ENCODE measurements around the gene RABGEF1.
"Not testable (repeated sequence)": the region's sequence is repeated elsewhere in the genome, so short reads cannot be mapped to it uniquely, and the experiment has no call there.

Gene RABGEF1

DNA sequence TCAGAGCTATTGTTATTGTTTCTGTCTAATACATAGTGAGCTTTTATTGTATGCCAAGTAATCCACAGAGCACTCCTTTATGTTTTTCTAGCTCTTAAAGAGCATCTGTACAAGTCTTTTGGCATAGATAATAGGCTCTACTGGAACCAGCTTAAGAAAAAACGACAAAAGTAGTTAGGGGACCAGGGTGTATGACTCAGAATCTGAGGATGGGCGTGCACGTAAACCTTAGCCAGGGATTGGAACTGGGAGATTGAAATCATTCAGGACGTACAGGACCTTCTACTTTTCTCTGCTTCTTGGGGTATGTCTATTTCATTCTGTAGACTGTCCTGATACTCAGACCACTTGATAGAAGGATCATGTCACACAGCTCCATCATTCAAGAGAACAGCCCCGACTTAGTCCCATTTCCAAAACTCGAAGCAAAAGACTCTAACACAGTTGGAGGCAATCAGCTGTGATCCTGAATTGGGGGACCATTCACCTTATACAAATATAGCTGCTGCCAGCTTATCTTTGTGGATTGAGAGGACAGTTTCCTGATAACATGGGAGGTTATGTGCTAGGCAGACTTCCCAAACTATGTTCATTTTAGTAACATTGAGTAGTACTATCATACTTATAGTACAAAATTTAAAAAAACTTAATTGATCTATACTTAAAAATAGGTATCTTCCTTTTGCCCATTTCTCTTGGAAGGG lies 24.9 kb downstream of the RABGEF1 start:
- DNase-seq (ENCODE audit: low read depth in 2 of 2) = not testable (repeated sequence)

DNA sequence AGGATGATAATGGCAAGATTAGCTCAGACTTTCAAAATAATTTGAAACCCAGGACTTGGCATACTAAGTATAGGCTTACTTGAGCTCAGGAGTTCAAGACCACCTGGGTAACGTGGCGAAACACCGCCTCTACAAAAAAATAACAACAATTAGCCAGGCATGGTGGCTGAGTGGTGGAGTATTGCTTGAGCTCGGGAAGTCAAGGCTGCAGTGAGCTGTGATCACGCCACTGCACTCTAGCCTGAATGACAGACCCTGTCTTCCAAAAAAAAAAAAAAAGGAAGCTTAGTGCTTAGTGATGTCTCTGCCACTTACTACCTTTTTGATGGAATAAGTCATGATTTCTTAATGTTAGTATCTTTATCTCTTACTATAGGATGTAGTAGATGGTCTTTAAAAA lies 25.5 kb downstream of the RABGEF1 start:
- no peak for DNase-seq (ENCODE audit: low read depth in 2 of 2)

DNA sequence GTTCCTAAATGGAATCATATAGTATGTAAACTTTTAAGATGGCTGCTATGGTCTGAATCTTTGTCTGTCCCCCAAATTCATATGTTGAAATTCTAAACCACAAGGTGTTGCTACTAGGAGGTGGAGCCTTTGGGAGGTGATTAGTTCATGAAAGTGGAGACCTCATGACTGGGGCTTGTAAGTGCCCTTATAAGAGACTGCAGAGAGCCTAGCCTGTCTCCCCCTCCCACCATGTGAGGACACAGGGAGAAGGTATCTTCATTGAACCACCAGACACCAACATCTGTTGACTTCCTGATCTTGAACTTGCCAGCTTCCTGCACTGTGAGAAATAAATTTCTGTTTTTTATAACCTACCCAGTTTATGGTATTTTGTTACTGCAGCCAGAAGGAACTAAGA lies 27.0 kb downstream of the RABGEF1 start:
- not testable (repeated sequence) for DNase-seq (ENCODE audit: low read depth in 2 of 2)

DNA sequence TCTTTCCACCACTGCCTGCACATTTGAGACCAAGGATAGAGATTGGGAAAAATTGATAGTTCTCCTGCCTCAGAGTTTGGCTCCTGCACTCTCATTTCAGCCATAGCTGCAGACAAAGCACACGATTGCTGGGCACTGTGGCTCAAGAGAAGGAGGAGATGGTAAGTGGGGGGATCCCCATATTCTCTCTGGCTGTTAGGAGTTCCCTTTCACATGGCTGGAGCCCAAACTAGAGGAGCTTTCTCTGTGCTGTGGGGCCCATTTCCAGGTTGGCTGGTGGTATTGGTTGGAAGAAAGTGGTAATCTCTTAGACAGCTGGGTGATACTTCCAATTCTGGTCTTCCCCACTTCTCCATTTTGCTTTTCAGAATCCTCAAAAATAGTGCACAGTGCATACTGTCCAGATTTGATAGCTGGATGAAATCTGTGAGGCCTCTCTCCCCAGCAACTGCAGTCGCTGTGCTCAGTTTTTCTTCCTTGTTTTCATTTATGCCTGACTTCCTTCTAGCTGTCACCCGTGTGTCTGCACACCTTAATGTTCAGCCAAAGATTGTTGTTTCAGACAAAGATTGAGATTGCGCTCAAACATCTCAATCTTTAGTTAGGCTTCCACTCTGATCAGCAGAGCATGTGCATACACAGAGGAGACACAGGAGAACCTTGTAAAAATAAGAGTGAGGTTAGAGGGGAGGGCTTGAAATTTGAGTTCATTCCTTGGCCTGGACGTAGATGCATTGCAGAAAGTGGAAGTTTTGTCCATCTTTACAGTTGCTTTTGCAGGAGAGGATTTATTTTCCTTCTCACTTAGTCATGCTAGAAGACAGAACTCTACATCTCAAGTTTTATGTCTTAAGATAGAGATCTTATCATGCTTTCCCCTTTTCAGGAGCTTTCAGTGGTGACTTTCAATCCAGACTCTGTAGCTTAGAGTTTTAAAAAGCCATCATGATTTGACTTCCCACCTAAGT lies 28.6 kb downstream of the RABGEF1 start:
- no peak for DNase-seq (ENCODE audit: low read depth in 2 of 2)

DNA sequence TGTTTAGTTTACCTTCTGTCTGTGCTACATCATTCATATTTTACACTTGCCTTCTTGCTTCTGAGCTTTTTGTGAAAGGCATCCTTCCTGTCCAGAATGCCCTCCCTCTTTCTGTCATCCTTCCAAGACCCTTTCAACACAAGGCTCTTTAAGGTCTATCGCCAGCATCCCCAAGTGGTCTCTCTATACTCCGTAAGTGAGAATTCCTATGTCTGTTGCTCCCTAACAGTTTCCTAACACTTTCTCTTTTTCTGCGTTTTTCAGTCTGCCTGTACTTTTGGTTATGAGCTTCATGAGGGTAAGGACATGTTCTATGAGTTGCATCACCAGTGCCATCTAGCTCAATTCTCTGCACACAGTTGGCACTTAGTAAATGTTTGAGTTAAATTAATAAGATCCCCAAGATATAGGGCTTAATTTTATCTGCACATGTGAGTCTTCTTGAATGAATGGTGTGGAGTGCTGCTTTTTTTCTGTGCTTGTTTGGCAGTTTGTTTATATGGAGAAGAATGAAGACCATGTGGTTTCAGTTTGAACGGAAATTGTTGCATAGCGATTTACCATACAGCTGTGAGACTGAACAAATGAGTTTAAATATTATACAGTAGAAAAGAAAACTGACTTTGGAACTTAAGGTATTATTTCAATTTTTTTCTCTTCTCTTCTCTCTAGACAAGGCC lies 29.4 kb downstream of the RABGEF1 start:
- DNase-seq (ENCODE audit: low read depth in 2 of 2) = peak; percentile 17 to 28

DNA sequence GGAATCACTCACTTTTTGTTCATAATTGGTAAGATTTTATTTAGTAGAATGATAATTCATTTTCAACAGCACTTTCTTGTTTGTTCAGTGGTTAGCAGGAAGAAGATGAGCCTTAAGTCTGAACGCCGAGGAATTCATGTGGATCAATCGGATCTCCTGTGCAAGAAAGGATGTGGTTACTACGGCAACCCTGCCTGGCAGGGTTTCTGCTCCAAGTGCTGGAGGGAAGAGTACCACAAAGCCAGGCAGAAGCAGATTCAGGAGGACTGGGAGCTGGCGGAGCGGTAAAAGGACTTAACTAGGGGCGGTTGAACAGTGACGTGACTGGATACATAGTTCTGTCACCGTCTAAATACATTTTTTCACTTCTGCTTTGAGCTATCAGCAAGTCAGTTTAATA lies 31.3 kb downstream of the RABGEF1 start:
- no peak for DNase-seq (ENCODE audit: low read depth in 2 of 2)

DNA sequence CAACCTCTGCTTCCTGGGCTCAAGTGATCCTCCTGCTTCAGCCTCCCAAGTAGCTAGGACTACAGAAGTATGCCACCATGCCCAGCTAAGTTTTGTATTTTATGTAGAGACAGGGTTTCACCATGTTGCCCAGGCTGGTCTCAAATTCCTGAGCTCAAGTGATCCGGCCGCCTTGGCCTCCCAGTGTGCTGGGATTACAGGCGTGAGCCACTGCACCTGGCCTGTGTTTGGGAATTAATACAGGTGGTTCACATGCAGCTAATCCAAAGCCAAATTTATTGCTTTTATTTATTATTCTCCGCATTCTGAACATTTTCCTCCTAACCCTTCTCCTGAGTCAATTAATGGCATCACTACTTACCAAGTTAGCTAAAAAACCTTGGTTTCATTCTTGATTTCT lies 33.2 kb downstream of the RABGEF1 start:
- not testable (repeated sequence) for DNase-seq (ENCODE audit: low read depth in 2 of 2)

DNA sequence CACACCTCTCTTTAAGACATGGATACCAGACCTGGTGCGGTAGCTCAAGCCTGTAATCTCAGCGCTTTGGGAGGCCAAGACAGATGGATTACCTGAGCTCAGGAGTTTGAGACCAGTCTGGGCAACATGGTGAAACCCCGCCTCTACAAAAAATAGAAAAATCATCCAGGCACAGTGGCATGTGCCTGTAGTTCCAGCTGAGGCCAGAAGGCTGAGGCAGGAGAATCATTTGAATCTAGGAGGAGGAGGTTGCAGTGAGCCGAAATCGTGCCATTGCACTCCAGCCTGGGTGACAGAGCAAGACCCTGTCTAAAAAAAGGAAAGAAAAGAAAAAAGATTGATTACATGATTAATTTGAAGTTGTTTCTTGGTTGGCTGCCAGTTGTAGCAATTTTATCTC lies 35.9 kb downstream of the RABGEF1 start:
- DNase-seq (ENCODE audit: low read depth in 2 of 2) = not testable (repeated sequence)

DNA sequence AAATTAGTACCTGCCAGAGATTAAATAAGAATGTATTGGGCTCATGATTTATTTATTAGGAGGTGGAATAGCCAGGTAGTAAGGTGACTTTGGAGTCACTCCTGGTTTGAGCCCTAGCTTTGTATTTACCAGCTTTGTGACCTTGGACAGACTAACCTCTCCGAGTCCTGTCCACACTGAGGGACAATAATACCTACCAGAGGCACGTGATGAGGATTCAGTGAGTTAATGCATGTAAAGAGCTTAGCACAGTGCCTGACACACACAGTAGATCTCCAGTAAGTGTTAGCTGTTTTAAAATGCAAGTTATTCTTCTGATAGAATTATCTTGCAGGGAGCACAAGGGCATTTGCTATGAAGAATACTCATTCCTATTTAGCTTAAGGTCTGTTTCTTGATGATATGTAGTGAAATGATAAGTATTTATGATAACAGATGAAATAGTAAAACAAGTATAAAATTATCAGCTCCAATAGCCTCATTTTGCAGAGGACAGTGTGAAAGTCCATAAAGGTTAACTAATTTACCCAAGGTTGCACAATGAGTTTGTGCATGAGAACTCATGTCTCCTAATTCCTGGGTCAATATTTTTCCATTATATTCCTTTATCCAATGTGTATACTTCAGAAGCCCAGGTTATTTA lies 36.4 kb downstream of the RABGEF1 start:
- no peak for DNase-seq (ENCODE audit: low read depth in 2 of 2)

DNA sequence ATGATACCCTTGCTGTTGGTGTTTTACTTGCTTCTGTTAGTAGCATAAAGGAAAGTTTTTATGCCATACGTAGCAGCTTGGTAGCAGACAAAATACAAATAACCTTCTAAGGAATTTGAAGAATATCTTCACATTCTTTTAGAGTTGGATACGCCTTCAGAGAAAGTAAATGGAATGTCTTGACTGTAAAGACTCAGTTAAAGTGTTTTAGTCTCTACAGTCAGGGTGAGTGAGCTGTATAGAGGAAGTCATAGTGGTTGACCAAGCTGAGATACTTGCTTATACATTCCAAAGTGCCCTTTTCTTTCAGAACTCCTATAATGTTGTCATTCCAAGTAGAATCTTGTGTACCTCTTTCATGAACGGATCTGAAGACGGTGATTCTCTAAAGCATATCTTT lies 37.7 kb downstream of the RABGEF1 start:
- DNase-seq (ENCODE audit: low read depth in 2 of 2) = peak in 1 of 2 experiments; percentile 7

DNA sequence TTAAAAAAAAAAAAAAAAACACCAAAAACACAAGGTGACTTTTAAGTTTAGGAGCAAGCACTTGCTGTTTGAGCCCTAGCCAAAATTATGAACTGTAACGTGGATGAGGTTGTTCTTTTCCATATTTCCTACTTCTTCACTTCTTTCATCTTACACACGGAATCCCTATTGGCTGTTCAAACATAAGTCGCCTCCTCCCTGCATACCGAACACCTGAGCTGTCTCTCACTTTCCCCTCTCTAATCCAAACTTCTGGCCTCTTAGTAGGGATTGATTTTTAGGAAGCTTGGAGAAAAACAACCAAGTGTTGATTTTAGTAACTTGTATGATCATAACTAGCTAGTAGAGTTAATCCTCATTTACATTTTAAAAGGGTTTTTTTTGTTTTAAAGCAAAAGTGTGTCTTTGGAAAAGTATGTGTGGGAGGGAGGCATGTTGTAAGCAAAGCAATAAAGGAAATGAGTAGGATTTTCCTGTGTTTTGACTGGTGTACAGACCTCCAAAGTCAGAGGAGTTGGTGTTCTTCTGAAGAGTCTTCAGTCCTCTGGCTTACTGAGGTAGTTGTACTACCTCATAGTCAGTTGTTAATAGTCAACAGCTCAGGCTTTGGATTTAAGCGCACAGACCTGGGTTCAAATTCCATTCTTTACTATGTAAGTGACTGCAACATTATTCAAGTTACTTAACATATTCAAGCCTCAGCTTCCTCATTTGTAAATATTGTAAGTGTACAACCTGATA lies 39.3 kb downstream of the RABGEF1 start:
- no peak for DNase-seq (ENCODE audit: low read depth in 2 of 2)

DNA sequence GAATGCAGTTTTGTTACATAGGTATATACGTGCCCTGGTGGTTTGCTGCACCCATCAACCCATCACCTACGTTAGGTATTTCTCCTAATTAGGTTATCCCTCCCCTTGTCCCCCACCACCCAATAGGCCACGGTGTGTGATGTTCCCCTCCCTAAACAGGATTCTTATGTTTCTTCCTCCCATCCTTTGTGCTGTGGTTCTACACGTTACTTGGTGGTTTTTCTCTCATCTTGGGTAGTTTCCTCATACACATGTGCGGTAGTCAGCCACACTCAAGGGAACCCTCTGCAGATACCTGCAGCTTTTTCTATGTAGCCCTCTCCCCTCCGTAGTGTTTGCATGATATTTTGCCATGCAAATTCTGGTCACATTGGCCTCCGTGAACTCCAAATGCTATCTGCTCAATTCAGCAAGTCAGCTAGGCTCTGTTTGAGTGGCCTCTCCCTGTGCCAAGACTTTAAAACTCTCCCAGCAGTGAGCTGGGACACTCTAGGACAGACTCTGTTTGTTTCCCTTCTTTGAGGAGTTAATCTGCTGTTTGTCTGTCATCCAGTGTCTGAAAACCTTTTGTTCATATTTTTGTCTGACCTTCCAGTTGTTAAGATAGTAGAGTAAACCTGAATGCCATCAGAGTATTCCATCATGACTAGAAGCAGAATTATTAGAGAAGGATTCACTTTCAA lies 41.0 kb downstream of the RABGEF1 start:
- no peak for DNase-seq (ENCODE audit: low read depth in 2 of 2)

DNA sequence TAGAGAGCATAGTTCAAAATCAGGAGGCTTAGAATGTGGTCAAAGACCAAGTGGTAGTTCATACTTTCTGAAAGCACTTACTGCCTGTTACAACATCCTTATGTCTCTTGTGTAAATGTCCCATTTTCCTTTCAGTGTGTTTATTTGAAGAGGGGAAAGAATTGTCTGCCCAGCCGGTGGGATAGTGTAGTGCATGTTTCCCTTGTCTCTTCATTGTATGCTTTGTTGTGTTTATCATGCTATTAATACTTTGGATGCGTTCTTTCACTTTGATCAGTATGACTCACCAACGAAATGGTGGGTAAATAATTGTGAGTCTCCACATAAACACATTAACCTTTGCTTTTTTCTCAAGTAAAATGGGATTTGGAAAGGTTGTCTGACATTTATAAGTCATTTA lies 42.3 kb downstream of the RABGEF1 start:
- DNase-seq (ENCODE audit: low read depth in 2 of 2) = not testable (repeated sequence)

DNA sequence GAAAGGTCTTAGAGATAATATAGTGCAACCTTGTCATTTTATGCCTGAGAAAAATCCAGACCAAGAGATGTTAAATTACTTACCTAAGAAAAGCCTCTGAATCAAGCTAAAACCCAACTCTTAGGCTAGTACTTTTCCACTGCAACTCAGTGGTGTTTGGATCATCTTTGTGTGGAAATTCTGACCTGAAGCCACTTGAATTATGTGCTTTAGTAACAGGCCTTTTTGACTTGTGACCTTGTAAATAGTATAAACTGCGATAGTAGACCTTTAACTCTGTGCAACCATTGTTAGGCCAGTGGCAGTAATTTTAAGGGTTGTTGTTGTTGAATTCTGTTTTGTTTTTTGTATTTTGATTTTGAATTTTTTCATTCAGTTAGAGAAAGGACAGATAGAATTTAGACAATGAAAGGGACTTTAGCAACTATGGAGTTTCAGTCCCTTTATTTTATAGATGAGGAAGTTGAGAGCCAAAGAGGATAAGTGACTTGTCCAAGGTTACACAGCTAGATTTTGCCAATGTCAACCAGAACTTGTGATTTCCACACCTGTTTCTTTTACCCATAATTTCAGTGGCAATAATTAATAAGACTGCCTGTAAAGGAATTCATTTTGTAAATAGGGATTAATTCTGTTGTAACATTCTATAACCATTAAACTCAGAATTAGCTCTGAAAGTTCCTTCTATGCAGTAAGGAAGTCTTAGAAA lies 43.5 kb downstream of the RABGEF1 start:
- not testable (repeated sequence) for DNase-seq (ENCODE audit: low read depth in 2 of 2)

DNA sequence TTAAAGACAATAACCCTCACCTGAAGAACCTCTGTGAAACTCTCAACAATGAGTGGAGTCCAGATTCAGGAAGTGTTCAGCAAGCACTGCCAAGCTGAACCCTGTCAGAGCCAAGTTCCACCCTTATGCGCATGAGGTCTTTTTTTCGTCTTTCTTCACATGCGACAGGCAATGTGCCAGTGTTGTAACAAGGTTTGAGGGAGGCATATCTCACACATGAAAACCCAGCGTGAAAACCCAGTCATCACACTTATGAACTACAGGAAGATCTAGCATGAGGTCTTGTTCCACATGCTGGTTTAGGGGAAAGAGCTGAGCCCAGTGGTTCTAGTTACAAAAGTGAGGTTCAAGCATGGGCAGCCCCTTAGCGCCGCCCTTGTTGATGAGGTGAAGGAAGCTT lies 49.7 kb downstream of the RABGEF1 start:
- no peak for DNase-seq (ENCODE audit: low read depth in 2 of 2)

DNA sequence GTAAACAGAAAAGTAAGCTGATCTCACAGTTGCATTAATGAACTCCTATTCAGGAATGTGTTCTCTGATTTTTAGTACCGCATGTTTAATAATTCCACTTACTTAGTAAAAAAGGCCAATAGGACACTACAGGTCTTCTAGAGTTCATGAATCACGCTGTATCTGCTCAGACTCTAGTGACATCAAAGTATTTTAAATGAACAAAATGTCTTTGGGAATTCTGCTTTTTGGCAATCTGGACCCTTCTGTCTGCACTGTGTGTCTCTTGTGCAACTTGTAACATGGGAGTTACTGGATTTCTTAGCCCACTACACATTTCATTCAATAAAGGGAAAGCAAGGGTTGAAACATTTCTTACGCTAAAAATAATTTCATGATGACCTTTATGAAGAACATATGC lies 50.2 kb downstream of the RABGEF1 start:
- DNase-seq (ENCODE audit: low read depth in 2 of 2) = no peak

DNA sequence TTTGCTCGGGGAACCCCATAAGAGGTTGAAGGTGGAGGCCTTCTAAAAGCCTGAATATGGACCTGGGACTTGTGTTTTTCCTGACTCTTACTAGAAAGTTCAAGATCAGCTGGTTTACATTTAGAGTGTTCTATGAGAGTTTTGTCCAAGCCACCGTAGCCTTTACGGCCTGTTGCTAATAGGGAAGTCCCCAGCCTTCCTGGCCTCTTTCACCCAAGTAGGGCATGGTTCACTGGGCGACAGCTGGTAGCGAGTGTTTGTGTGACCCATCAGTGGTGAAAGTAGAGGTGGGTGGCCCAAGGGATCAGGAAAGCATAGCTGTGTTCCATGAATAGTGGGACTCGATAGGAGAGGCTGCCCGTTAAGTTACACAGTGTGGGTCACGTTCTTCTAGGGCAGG lies 60.1 kb downstream of the RABGEF1 start:
- no peak for DNase-seq (ENCODE audit: low read depth in 2 of 2)

DNA sequence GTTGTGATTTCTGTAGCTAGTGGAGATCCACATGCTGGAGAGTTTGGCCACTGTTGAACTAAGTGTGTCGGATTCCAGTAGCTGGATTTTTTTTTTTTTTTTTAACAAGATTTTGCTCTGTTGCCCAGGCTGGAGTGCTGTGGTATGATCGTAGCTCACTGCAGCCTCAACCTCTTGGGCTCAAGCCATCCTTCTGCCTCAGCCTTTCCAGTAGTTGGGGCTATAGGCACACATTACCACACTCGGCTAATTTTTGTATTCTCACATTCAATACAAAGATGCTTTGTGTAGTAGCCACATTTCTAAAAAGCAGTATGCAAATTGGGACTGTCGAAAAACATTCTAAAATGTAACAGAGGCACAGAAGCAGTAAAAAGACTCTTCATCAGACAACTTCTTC lies 63.5 kb downstream of the RABGEF1 start:
- no peak for DNase-seq (ENCODE audit: low read depth in 2 of 2)

DNA sequence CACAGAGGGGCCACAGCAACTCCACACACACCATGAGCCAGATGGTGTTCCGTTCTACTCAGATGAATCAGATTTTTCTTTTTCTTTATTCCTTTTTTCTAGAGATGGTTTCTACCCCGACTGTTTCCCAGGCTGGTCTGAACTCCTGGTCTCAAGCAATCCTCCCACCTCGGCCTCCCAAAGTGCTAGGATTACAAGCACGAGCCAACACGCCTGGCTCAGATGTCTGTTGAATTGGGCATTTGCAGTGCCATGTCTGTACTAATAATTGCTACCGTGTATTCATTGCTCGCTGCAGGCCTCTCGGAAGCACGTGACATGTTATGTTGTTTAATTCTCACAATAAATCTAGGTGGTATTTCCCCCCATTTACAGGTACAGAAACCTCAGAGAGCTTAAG lies 67.2 kb downstream of the RABGEF1 start:
- DNase-seq (ENCODE audit: low read depth in 2 of 2) = no peak

DNA sequence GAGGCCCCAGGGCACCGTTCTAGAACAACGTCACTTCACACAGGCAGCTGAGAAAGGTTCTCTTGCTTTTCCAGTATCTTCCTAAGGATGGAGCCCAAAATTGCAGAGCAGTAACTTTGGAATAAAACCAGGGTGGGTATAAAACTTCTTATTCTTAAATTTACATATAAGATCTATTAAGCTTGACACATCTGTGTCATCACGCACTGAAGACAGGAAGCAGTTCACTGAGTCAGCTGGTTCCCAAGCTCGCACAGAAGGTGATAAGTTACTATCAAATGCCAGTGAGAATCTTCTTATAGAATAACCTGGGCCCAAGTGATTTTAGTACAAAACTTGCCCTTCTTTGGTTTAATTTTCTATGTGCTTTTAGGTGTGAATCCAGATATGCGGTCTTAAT lies 70.2 kb downstream of the RABGEF1 start:
- no peak for DNase-seq (ENCODE audit: low read depth in 2 of 2)
